Lower leg skin (tissue), 3 donors: ENCODE results near the gene KRT9.

ENCODE experiments used
- CTCF ChIP-seq, 3 donors: fragments of 450-650 bp; IDR thresholded peaks; one replicate each; pipeline ENCODE4 v1.5.1; 2016; ENCODE audit warnings: antibody characterized with exemption in 3 of 3, mild to moderate bottlenecking in 3 of 3, moderate library complexity in 2 of 3
- POLR2A ChIP-seq, 2 donors: fragments of 450-650 bp; IDR thresholded peaks; one replicate each; pipeline ENCODE4 v1.6.1; 2016 to 2017; ENCODE audit warnings: antibody characterized with exemption in 2 of 2, mild to moderate bottlenecking in 1 of 2, moderate library complexity in 1 of 2

- TF ChIP-seq CTCF (IDR thresholded peaks at IDR 0.05), result no peak
- TF ChIP-seq POLR2A (IDR thresholded peaks at IDR 0.05), result no peak
These were observed 22.6 kb upstream of the KRT9 start for GRCh38 chr17:41594363-41594915.
